DND-41 (cell line): Measurements from ENCODE around the gene DLG2.

Experiments used
- ATAC-seq: fragments of 200-7000 bp; cut with Tn5 transposase; 3 replicates; pipeline ENCODE4 v1.9.1; 2021; ENCODE audit warnings: low read depth; ENCODE audit not compliant: insufficient read depth
- DNase-seq: peaks from one replicate; pipeline ENCODE4 v3.0.0-alpha.2; 2020
- H2AFZ ChIP-seq: 2 replicates; pipeline ENCODE4 v1.6.0; 2012; ENCODE audit warnings: low read depth, low read length
- H3K27ac ChIP-seq: 2 replicates; pipeline ENCODE4 v1.5.1; 2012; ENCODE audit warnings: low read length, inconsistent platforms
- H3K27me3 ChIP-seq: fragments of 200-600 bp; sonication (generic); 2 replicates; pipeline ENCODE4 v1.6.0; 2012; ENCODE audit warnings: low read length, mild to moderate bottlenecking, inconsistent platforms; ENCODE audit not compliant: insufficient read depth, poor library complexity
- H3K36me3 ChIP-seq: 2 replicates; pipeline ENCODE4 v1.5.1; 2012; ENCODE audit warnings: low read length, inconsistent platforms; ENCODE audit not compliant: insufficient read depth
- H3K4me1 ChIP-seq: 2 replicates; pipeline ENCODE4 v1.5.1; 2012; ENCODE audit warnings: mild to moderate bottlenecking, low read length; ENCODE audit not compliant: insufficient read depth
- H3K4me2 ChIP-seq: 2 replicates; pipeline ENCODE4 v1.6.0; 2012; ENCODE audit warnings: mild to moderate bottlenecking, moderate library complexity, low read length, inconsistent platforms; ENCODE audit not compliant: insufficient read depth
- H3K4me3 ChIP-seq, 2 experiments: fragments of 200-600 bp in 1 of 2; shearing (Covaris generic) in 1 of 2; 2 replicates each; pipeline ENCODE4 v1.5.1; 2012 to 2016; ENCODE audit warnings: inconsistent platforms in 2 of 2, low read length in 2 of 2, mild to moderate bottlenecking in 2 of 2, low read depth in 1 of 2, moderate library complexity in 1 of 2
- H3K79me2 ChIP-seq: 2 replicates; pipeline ENCODE4 v1.6.0; 2012; ENCODE audit warnings: low read length, inconsistent platforms; ENCODE audit not compliant: insufficient read depth
- H3K9ac ChIP-seq: 2 replicates; pipeline ENCODE4 v1.6.0; 2012; ENCODE audit warnings: low read depth, mild to moderate bottlenecking, inconsistent platforms, low read length, moderate library complexity
- H3K9me3 ChIP-seq: 2 replicates; pipeline ENCODE4 v1.5.1; 2012; ENCODE audit warnings: low read length, moderate library complexity, mild to moderate bottlenecking, inconsistent platforms; ENCODE audit not compliant: insufficient read depth, severe bottlenecking
- H4K20me1 ChIP-seq: 2 replicates; pipeline ENCODE4 v1.6.0; 2012; ENCODE audit warnings: low read length; ENCODE audit not compliant: insufficient read depth
- EZH2 ChIP-seq: IDR thresholded peaks from 3 replicates; pipeline ENCODE4 v1.6.1; 2012; ENCODE audit warnings: borderline replicate concordance, low read depth, mild to moderate bottlenecking, moderate library complexity, low read length, inconsistent platforms; ENCODE audit not compliant: severe bottlenecking
- TF ChIP-seq, protein P1 (sequence below): IDR thresholded peaks from 2 replicates; pipeline ENCODE4 v1.5.1; 2012; ENCODE audit warnings: borderline replicate concordance, low read length, moderate library complexity, mild to moderate bottlenecking; ENCODE audit not compliant: poor library complexity, severe bottlenecking; ENCODE audit errors: extremely low read depth

DLG2 gene

DNA sequence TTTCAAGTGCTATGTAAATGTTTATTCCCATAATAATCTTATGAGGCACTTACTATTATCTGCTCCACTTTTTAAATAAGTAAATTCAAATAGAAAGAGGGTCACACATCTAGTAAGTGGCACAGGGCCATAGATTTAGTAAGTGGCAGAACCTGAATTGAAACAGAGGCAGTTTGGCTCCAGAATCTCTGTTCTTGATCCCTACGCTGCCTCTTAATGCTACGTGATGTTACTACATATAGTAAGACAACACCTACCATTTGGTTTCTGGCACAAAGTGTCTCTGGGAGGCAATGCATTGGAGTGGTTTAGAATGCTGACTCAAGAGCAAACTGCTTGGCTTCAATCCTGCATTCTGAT is 1018.3 kb downstream of the DLG2 start:
- no peak overlapping the region for H3K27ac ChIP-seq
- no peaks in the 10 kb centered on the region for H4K20me1 ChIP-seq
- ATAC-seq (no peak), DNase-seq (no peak)
- no peaks in the 10 kb centered on the region for H3K9me3 ChIP-seq
- H3K27me3 ChIP-seq, result no peaks in the 10 kb centered on the region
- no peak overlapping the region for H3K9ac ChIP-seq
- TF ChIP-seq, protein P1, sequence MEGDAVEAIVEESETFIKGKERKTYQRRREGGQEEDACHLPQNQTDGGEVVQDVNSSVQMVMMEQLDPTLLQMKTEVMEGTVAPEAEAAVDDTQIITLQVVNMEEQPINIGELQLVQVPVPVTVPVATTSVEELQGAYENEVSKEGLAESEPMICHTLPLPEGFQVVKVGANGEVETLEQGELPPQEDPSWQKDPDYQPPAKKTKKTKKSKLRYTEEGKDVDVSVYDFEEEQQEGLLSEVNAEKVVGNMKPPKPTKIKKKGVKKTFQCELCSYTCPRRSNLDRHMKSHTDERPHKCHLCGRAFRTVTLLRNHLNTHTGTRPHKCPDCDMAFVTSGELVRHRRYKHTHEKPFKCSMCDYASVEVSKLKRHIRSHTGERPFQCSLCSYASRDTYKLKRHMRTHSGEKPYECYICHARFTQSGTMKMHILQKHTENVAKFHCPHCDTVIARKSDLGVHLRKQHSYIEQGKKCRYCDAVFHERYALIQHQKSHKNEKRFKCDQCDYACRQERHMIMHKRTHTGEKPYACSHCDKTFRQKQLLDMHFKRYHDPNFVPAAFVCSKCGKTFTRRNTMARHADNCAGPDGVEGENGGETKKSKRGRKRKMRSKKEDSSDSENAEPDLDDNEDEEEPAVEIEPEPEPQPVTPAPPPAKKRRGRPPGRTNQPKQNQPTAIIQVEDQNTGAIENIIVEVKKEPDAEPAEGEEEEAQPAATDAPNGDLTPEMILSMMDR, result no peak
- no peak for TF ChIP-seq EZH2
- H2AFZ ChIP-seq, result no peak overlapping the region
- no peaks in the 10 kb centered on the region for H3K36me3 ChIP-seq
- H3K4me2 ChIP-seq, result no peak overlapping the region
- H3K79me2 ChIP-seq, result no peaks in the 10 kb centered on the region
- H3K4me1 ChIP-seq, result no peaks in the 10 kb centered on the region
- H3K4me3 ChIP-seq, result no peak overlapping the region

DNA sequence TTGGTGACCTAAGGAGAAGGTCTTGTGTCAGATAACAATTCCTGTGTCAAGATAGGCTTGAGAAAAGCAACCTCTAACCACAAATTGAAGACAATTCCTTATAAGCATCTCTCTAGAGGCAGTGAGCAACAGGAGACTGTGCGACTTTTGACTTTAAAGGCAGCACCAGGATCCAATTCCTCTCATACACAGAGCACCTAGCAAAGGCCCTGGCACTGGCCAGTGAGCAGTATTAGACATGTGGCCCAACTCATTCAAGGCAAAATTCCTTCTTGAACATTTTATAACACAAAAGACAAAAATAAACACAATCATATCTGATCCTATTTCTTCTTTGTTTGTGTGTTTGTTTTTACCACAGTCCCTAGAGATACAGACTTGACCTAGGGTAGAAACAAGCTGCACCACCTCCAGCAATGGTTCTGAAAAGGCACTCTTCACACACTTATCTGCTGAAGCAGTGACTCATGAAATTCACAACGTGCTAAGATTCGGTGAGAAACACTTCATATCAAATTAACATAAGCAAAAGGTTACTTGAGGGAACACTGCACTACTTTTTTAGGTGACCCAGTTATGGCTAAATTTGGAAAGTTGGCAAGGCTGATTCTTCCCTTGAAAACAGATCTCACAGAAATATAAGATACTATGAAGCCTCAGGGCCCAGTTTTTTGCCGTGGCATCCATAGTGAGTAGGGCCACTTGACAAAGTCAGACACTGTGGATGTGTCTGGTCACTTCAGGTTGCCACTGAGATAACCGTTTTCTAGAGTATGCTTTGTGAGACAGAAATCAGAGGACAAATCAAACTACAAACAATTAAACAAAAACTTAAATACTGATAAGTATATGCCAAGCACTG is 1018.9 kb downstream of the DLG2 start:
- Histone ChIP-seq H3K27me3 (no peaks in the 10 kb centered on the region), H3K4me1 (no peaks in the 10 kb centered on the region), H3K9ac (no peak overlapping the region), H3K79me2 (no peaks in the 10 kb centered on the region), H4K20me1 (no peaks in the 10 kb centered on the region), H3K36me3 (no peaks in the 10 kb centered on the region), H3K4me2 (no peak overlapping the region), H3K9me3 (no peaks in the 10 kb centered on the region), H3K27ac (no peak overlapping the region), H3K4me3 (no peak overlapping the region), H2AFZ (no peak overlapping the region)
- DNase-seq, result no peak
- TF ChIP-seq, protein P1, result no peak
- no peak for TF ChIP-seq EZH2
- ATAC-seq, result no peak

DNA sequence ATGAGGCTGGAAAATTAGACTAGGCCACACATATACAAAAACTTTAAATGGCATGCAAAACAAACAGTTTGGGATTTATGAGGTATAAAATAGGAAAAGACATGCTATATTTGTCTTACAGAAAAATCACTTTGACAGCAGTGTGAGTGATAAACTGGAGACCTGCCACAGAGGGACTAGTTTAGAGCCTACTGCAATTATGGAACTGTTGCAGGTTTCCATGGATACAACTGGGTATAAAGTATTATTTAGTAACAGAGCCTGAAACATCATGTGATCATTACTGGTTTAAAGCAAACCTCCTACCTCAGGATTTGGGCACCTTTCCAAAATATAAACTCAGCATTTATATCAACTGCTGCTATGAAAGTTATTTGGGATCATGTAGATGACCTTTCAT is 1032.5 kb downstream of the DLG2 start:
- Histone ChIP-seq H3K9ac (no peak overlapping the region), H3K9me3 (no peaks in the 10 kb centered on the region), H3K27me3 (no peaks in the 10 kb centered on the region), H3K79me2 (no peaks in the 10 kb centered on the region), H3K4me1 (no peaks in the 10 kb centered on the region), H2AFZ (no peak overlapping the region), H3K27ac (no peak overlapping the region), H3K4me2 (no peak overlapping the region), H3K4me3 (no peak overlapping the region), H4K20me1 (no peaks in the 10 kb centered on the region), H3K36me3 (no peaks in the 10 kb centered on the region)
- TF ChIP-seq EZH2, result no peak
- TF ChIP-seq, protein P1, result no peak
- DNase-seq (no peak), ATAC-seq (no peak)
